K562 (cell line): ENCODE results near the gene USP35. TPM values are rescaled to one million over a fixed set of nuclear protein-coding genes. Genes with fewer than 3 reads are reported as not detected.

ENCODE experiments used
- ATAC-seq: fragments of 200-7000 bp; cut with Tn5 transposase; 3 replicates; pipeline ENCODE4 v1.9.1; 2020; ENCODE audit warnings: moderate library complexity
- BruUV-seq: library from RNA; stranded (reverse); fragments of 400-500 nt; replicated peaks from 2 replicates; lab custom pipeline; 2021; lab: Mats Ljungman, UMichigan
- CTCF ChIA-PET: fragments of 300-600 bp; formaldehyde crosslinking; extraction: SDS; loops from one replicate; lab custom pipeline; 2021; ENCODE audit warnings: low intra/inter-chr PET ratio; lab: Yijun Ruan, JAX
- POLR2A ChIA-PET: fragments of 300-600, 350-650 bp; sonication (Branson Sonifier 250); formaldehyde crosslinking; extraction: SDS; loops from one replicate; lab custom pipeline; 2021; ENCODE audit warnings: antibody characterized with exemption, inconsistent platforms; lab: Yijun Ruan, JAX
- DNase-seq, 4 experiments: peaks; one replicate each; pipeline versions ENCODE4 v3.0.0 to v3.0.0-alpha.2; 2011 to 2018; ENCODE audit warnings: low spot score in 3 of 4, mixed read lengths in 3 of 4; ENCODE audit errors: extremely low read depth in 1 of 4
- FAIRE-seq: peaks from 2 replicates; lab custom pipeline; 2011; peaks lifted over from hg19 to GRCh38; lab: Jason Lieb, UNC
- H2AFZ ChIP-seq: 2 replicates; pipeline ENCODE4 v1.6.0; 2011; ENCODE audit warnings: low read depth, low read length, control low read depth, inconsistent platforms
- H3K27ac ChIP-seq: fragments of 200-600 bp; 3 replicates; pipeline ENCODE4 v1.8.0; 2011; ENCODE audit warnings: low read depth, mild to moderate bottlenecking, control low read depth, inconsistent platforms, low read length, moderate library complexity, mixed read lengths; ENCODE audit errors: extremely low read depth
- H3K27me3 ChIP-seq, 2 experiments: fragments of 300-600 bp in 1 of 2; 2 replicates in 1 of 2; 3 replicates in 1 of 2; pipeline versions ENCODE4 v1.6.0 to v1.8.0; 2011; ENCODE audit warnings: inconsistent platforms in 2 of 2, low read length in 2 of 2, mild to moderate bottlenecking in 1 of 2, mixed read lengths in 1 of 2, moderate library complexity in 1 of 2; ENCODE audit not compliant: control insufficient read depth in 2 of 2, insufficient read depth in 2 of 2
- H3K36me3 ChIP-seq: fragments of 300-600 bp; 3 replicates; pipeline ENCODE4 v1.8.0; 2011; ENCODE audit warnings: mild to moderate bottlenecking, low read length, inconsistent platforms; ENCODE audit not compliant: control insufficient read depth, insufficient read depth
- H3K4me1 ChIP-seq, 2 experiments: fragments of 200-600 bp in 1 of 2; replicated peaks in 1 of 2; 2 replicates in 1 of 2; 3 replicates in 1 of 2; pipeline versions ENCODE4 v1.5.1 to v1.8.0; 2011; ENCODE audit warnings: inconsistent platforms in 2 of 2, low read length in 2 of 2, mild to moderate bottlenecking in 1 of 2, mixed read lengths in 1 of 2, moderate library complexity in 1 of 2; ENCODE audit not compliant: control insufficient read depth in 2 of 2, insufficient read depth in 2 of 2
- H3K4me2 ChIP-seq: 2 replicates; pipeline ENCODE4 v1.6.1; 2011; ENCODE audit warnings: low read length, control low read depth, inconsistent platforms, mixed read lengths; ENCODE audit not compliant: insufficient read depth
- H3K4me3 ChIP-seq: fragments of 200-600 bp; sonication (generic), shearing (Covaris generic); 2 replicates; pipeline ENCODE4 v1.5.1; 2016; ENCODE audit warnings: control low read depth, inconsistent platforms
- H3K79me2 ChIP-seq: fragments of 200-600 bp; 3 replicates; pipeline ENCODE4 v1.8.0; 2011; ENCODE audit warnings: low read length, inconsistent platforms; ENCODE audit not compliant: control insufficient read depth, insufficient read depth
- H3K9ac ChIP-seq, 2 experiments: 2 replicates each; pipeline versions ENCODE4 v1.6.0 to v1.6.1; 2011; ENCODE audit warnings: low read depth in 2 of 2, low read length in 2 of 2, control low read depth in 1 of 2, inconsistent platforms in 1 of 2, mild to moderate bottlenecking in 1 of 2, mixed read lengths in 1 of 2; ENCODE audit not compliant: insufficient read depth in 1 of 2
- H3K9me1 ChIP-seq: one replicate; pipeline ENCODE4 v1.6.0; 2011; ENCODE audit warnings: inconsistent platforms, mild to moderate bottlenecking, low read length, moderate library complexity; ENCODE audit not compliant: control insufficient read depth, insufficient read depth
- H3K9me3 ChIP-seq: replicated peaks from 2 replicates; pipeline ENCODE4 v1.5.1; 2011; ENCODE audit warnings: low read depth, low read length, inconsistent platforms; ENCODE audit not compliant: control insufficient read depth, insufficient read depth
- H4K20me1 ChIP-seq: replicated peaks from 2 replicates; pipeline ENCODE4 v1.6.1; 2011; ENCODE audit warnings: low read length, inconsistent platforms, mixed read lengths; ENCODE audit not compliant: control insufficient read depth, insufficient read depth
- ATF3 ChIP-seq, 2 experiments: fragments of 450-650 bp in 1 of 2; sonication (generic) in 1 of 2; formaldehyde crosslinking in 1 of 2; IDR thresholded peaks in 1 of 2; conservative IDR thresholded peaks in 1 of 2; 2 replicates each; pipeline versions ENCODE4 v1.6.1 to v1.8.1; 2016 to 2023; ENCODE audit warnings: mild to moderate bottlenecking in 2 of 2, moderate library complexity in 2 of 2, inconsistent platforms in 1 of 2, missing genetic modification reagents in 1 of 2
- CEBPG ChIP-seq, 3 experiments: fragments of 200-800 bp in 1 of 3; sonication (Bioruptor generic) in 1 of 3; sonication (generic) in 1 of 3; formaldehyde crosslinking in 1 of 3; IDR thresholded peaks in 2 of 3; conservative IDR thresholded peaks in 1 of 3; 2 replicates each; pipeline versions ENCODE4 v1.6.1 to v1.8.0; 2016 to 2022; ENCODE audit warnings: missing compliant biosample characterization in 2 of 3, missing genetic modification characterization in 2 of 3, mild to moderate bottlenecking in 1 of 3, missing genetic modification reagents in 1 of 3
- NFE2 ChIP-seq: IDR thresholded peaks from 2 replicates; pipeline ENCODE4 v1.6.1; 2014; ENCODE audit warnings: antibody characterized with exemption, low read depth
- NR2C2 ChIP-seq, 2 experiments: fragments of 200-800 bp in 1 of 2; sonication (Bioruptor generic) in 1 of 2; sonication (generic) in 1 of 2; formaldehyde crosslinking in 1 of 2; IDR thresholded peaks; 2 replicates each; pipeline versions ENCODE4 v1.6.1 to v1.8.0; 2016 to 2022; ENCODE audit warnings: mild to moderate bottlenecking in 1 of 2, missing compliant biosample characterization in 1 of 2, missing genetic modification characterization in 1 of 2, missing genetic modification reagents in 1 of 2
- POLR2H ChIP-seq: IDR thresholded peaks from 2 replicates; pipeline ENCODE4 v1.6.1; 2016; ENCODE audit warnings: missing genetic modification characterization, low read depth, mild to moderate bottlenecking, control low read depth, missing compliant biosample characterization, moderate library complexity
- SMARCE1 ChIP-seq: fragments of 450-650 bp; IDR thresholded peaks from 2 replicates; pipeline ENCODE4 v1.7.1; 2016; ENCODE audit warnings: mild to moderate bottlenecking
- ZNF175 ChIP-seq: fragments of 200-800 bp; sonication (Bioruptor generic); IDR thresholded peaks from 2 replicates; pipeline ENCODE4 v1.6.1; 2016; ENCODE audit warnings: low read depth, mild to moderate bottlenecking, missing genetic modification characterization, missing compliant biosample characterization
- ZNF384 ChIP-seq: IDR thresholded peaks from 2 replicates; pipeline ENCODE4 v1.6.1; 2012; ENCODE audit warnings: low read depth, low read length, improper control_type of control experiment
- ZNF561 ChIP-seq: fragments of 450-650 bp; formaldehyde crosslinking; conservative IDR thresholded peaks from 2 replicates; pipeline ENCODE4 v1.4.0; 2020; ENCODE audit warnings: mild to moderate bottlenecking, moderate library complexity
- WGBS: fragments of 100-300 bp; shearing (Covaris generic); methylation state at CpG from one replicate; pipeline ENCODE4 v1.1.6; 2016; ENCODE audit warnings: low coverage, mixed read lengths; ENCODE audit not compliant: insufficient coverage; ENCODE audit errors: missing lambda C conversion rate; 5-methylcytosine and 5-hydroxymethylcytosine counted together
- in situ Hi-C: fragments of 300-500 bp; cut with MboI; formaldehyde crosslinking; loops from 4 replicates; pipeline ENCODE4 v1.15.0; 2018; ENCODE audit warnings: inconsistent platforms, mixed read lengths
- intact Hi-C: fragments of 100-400 bp; cut with micrococcal nuclease; formaldehyde crosslinking; loops from 2 replicates; pipeline ENCODE4 v1.14.2; 2022
- polyA plus RNA-seq, 8 experiments: library from polyadenylated mRNA; depleted of rRNA in 4 of 8; stranded (reverse) in 5 of 8; unstranded in 3 of 8; fragments of >200 nt; fragmentation: Nextera tagmentation in 2 of 8; fragmentation: Illumina TruSeq in 1 of 8; extraction: Ambion mirVana in 2 of 8; extraction: Trizol in 1 of 8; gene quantifications; 2 replicates each; pipeline versions ENCODE4 v1.2.1 to v1.2.3, GENCODE V29; 2011 to 2014; ENCODE audit warnings: inconsistent platforms in 1 of 8, missing spikeins in 1 of 8
- total RNA-seq, 7 experiments: library from RNA; depleted of rRNA in 6 of 7; stranded (reverse); fragments of >200 nt in 6 of 7; fragmentation: Illumina TruSeq in 2 of 7; extraction: Trizol in 2 of 7; gene quantifications; 2 replicates each; pipeline versions ENCODE4 v1.2.1 to v1.2.3, GENCODE V29; 2011 to 2021; ENCODE audit warnings: low replicate concordance in 1 of 7
- TF ChIP-seq, protein P1 (sequence below): fragments of 450-650 bp; IDR thresholded peaks from 2 replicates; pipeline ENCODE4 v1.6.1; 2016; ENCODE audit warnings: borderline replicate concordance

Gene USP35
- total and polyA plus RNA-seq, 9 of the 15 experiments (the other 6 are each of a cell fraction or from before 2014, with no cell fraction given), result 0.01 to 4.8 (median 3.6) TPM

- 27% methylated on average over 4 of the region's 4 CpGs for WGBS
- in situ Hi-C loops, result no loop called here
Measured at GRCh38 chr11:78244546-78245255, 56.0 kb downstream of the USP35 start.

More at GRCh38 chr11:78244546-78245255, 56.0 kb downstream of the USP35 start:
- ChIA-PET POLR2A (interaction anchor here (0.7 to 1.2 kb wide), 2 partner anchors 12 to 49 kb away, joined by 3 to 4 read pairs; no protein-coding TSS in a partner anchor), CTCF (no interaction called here)
- DNase-seq (no peak), ATAC-seq (no peak), FAIRE-seq (no peak)
- TF ChIP-seq ATF3 (IDR thresholded peaks at IDR 0.05), result peak; percentile 62
- TF ChIP-seq ATF3 (CRISPR knock-in tag; conservative IDR thresholded peaks at IDR 0.05), result no peak
- no peak for TF ChIP-seq NR2C2 (CRISPR knock-in tag; IDR thresholded peaks at IDR 0.05)
- TF ChIP-seq NR2C2 (tag; IDR thresholded peaks at IDR 0.05), result no peak
- TF ChIP-seq, protein P1, sequence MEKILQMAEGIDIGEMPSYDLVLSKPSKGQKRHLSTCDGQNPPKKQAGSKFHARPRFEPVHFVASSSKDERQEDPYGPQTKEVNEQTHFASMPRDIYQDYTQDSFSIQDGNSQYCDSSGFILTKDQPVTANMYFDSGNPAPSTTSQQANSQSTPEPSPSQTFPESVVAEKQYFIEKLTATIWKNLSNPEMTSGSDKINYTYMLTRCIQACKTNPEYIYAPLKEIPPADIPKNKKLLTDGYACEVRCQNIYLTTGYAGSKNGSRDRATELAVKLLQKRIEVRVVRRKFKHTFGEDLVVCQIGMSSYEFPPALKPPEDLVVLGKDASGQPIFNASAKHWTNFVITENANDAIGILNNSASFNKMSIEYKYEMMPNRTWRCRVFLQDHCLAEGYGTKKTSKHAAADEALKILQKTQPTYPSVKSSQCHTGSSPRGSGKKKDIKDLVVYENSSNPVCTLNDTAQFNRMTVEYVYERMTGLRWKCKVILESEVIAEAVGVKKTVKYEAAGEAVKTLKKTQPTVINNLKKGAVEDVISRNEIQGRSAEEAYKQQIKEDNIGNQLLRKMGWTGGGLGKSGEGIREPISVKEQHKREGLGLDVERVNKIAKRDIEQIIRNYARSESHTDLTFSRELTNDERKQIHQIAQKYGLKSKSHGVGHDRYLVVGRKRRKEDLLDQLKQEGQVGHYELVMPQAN, result no peak
- no peak for TF ChIP-seq CEBPG (CRISPR knock-in tag; IDR thresholded peaks at IDR 0.05)
- peak in 1 of 2 experiments; percentile 66; a peak in 2 of 4 replicates for TF ChIP-seq CEBPG (tag; conservative IDR thresholded peaks at IDR 0.05 in 1 of 2, IDR thresholded peaks at IDR 0.05 in 1 of 2)
- TF ChIP-seq ZNF384, result peak; percentile 56
- TF ChIP-seq ZNF175 (CRISPR knock-in tag), result no peak
- peak; percentile 13; the same call in 1 of the 2 replicates for TF ChIP-seq SMARCE1
- no peak for TF ChIP-seq NFE2
- TF ChIP-seq POLR2H (tag), result 0 out of 2 replicates have a peak, but pooled peaks have one; percentile 29
- no peak for TF ChIP-seq ZNF561
- Histone ChIP-seq H3K27me3 (no peaks in the 10 kb centered on the region), H3K9me3 (peaks cover 9% of the 10 kb centered on the region), H3K36me3 (peaks cover 37% of the 10 kb centered on the region), H4K20me1 (no peaks in the 10 kb centered on the region), H3K27ac (no peak overlapping the region), H3K9ac (no peak overlapping the region), H3K4me2 (no peak overlapping the region), H2AFZ (no peak overlapping the region), H3K4me1 (no peaks in the 10 kb centered on the region), H3K79me2 (no peaks in the 10 kb centered on the region), H3K4me3 (no peak overlapping the region), H3K9me1 (no peaks in the 10 kb centered on the region)
- intact Hi-C loops, result no loop called here
- no TSS peak for BruUV-seq
